ENCODE results near the gene PDE10A.

- TF ChIP-seq POLR2A (IDR thresholded peaks at IDR 0.05) (no peak), CTCF (IDR thresholded peaks at IDR 0.05) (no peak)
Measured at GRCh38 chr6:165573671-165574070, 89.4 kb downstream of the PDE10A start.
